ENCODE results near the gene KIF22. TPM values are rescaled to one million over a fixed set of nuclear protein-coding genes. Genes with fewer than 3 reads are reported as not detected.
"Not testable (repeated sequence)": the region's sequence is repeated elsewhere in the genome, so short reads cannot be mapped to it uniquely, and the experiment has no call there.

The KIF22 gene
- total RNA-seq, result 26.7 and 76.9 TPM in 2 replicates

- DNase-seq, result peak; percentile 99
Measured at GRCh38 chr16:29790183-29790948, at the start of gene KIF22. Gene KIF22, plus strand, starts transcription at chr16:29790751. Its CDS starts 9 bp downstream, at chr16:29790760.

GRCh38 chr16:29742683-29743275 is 47.8 kb upstream of the KIF22 start:
- DNase-seq, result no peak

GRCh38 chr16:29743475-29743826 is 47.1 kb upstream of the KIF22 start:
- no peak for DNase-seq

GRCh38 chr16:29743827-29744531 is 46.6 kb upstream of the KIF22 start:
- no peak for DNase-seq

- no peak for DNase-seq
Measured at GRCh38 chr16:29744541-29745101, 45.9 kb upstream of the KIF22 start.

- DNase-seq, result no peak
Measured at GRCh38 chr16:29745121-29745852, 45.3 kb upstream of the KIF22 start.

- DNase-seq, result no peak
Measured at GRCh38 chr16:29745853-29746345, 44.7 kb upstream of the KIF22 start, which contains the start of gene C16orf54. Gene C16orf54, minus strand, starts transcription at chr16:29745990. Its CDS starts 1,039 bp downstream, at chr16:29744951.

- DNase-seq, result not testable (repeated sequence)
Measured at GRCh38 chr16:29746518-29746917, 44.0 kb upstream of the KIF22 start.

GRCh38 chr16:29747947-29748759 is 42.4 kb upstream of the KIF22 start:
- no peak for DNase-seq

GRCh38 chr16:29748760-29749149 is 41.8 kb upstream of the KIF22 start:
- not testable (repeated sequence) for DNase-seq

GRCh38 chr16:29753516-29753915 is 37.0 kb upstream of the KIF22 start:
- no peak for DNase-seq

GRCh38 chr16:29756654-29757053 is 33.9 kb upstream of the KIF22 start:
- no peak for DNase-seq

GRCh38 chr16:29757086-29757485 is 33.5 kb upstream of the KIF22 start:
- not testable (repeated sequence) for DNase-seq

- DNase-seq, result no peak
Measured at GRCh38 chr16:29757950-29758466, 32.5 kb upstream of the KIF22 start.

- no peak for DNase-seq
Measured at GRCh38 chr16:29760567-29761279, 29.8 kb upstream of the KIF22 start.

- DNase-seq, result not testable (repeated sequence)
Measured at GRCh38 chr16:29761280-29761651, 29.3 kb upstream of the KIF22 start.

- DNase-seq, result no peak
Measured at GRCh38 chr16:29761882-29762281, 28.7 kb upstream of the KIF22 start.

GRCh38 chr16:29763326-29763725 is 27.2 kb upstream of the KIF22 start:
- no peak for DNase-seq

GRCh38 chr16:29765167-29766032 is 25.2 kb upstream of the KIF22 start:
- DNase-seq, result no peak

GRCh38 chr16:29766571-29766970 is 24.0 kb upstream of the KIF22 start:
- DNase-seq, result no peak
